Testis (tissue), 2 donors: ENCODE data around the gene NEXMIF.

Source experiments
- POLR2A ChIP-seq: fragments of 450-650 bp; IDR thresholded peaks from one replicate; pipeline ENCODE4 v1.6.1; 2017; ENCODE audit warnings: antibody characterized with exemption, mild to moderate bottlenecking, moderate library complexity
- TF ChIP-seq, protein P1 (sequence below), 3 experiments: fragments of 450-650 bp in 2 of 3; fragments of 200-600 bp in 1 of 3; sonication (generic) in 1 of 3; IDR thresholded peaks; one replicate each; pipeline ENCODE4 v1.5.1; 2016 to 2019; ENCODE audit warnings: antibody characterized with exemption in 3 of 3, mild to moderate bottlenecking in 2 of 3, moderate library complexity in 1 of 3

DNA sequence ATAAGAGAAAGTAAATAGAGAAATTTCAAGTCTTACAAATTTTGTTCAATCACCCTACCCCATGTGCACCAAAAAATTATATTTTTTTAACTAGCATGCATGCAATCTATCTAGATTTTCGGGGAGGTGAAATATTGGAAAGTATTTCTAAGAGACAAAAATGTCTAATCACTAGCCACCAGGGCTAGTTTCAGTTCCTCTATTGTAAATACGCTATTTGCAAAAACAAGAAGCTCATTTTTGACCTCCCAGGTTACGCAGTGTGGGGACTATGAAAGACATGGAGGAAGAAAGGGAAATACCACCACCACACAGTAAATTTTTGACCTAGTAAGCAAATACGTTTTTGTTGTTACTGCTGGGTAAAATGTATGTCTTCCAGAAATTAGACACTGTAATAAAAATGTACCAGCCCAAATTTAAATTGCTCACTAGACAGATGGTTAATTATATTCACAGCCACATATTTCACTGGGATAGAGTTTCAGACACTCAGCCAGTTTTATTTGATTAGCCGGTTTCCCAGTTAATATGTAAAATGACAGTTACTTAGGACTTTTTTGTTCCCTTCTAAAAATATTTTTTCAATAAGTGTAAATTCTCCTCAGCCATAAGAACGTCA lies 2.2 kb downstream of the NEXMIF start:
- TF ChIP-seq, protein P1, sequence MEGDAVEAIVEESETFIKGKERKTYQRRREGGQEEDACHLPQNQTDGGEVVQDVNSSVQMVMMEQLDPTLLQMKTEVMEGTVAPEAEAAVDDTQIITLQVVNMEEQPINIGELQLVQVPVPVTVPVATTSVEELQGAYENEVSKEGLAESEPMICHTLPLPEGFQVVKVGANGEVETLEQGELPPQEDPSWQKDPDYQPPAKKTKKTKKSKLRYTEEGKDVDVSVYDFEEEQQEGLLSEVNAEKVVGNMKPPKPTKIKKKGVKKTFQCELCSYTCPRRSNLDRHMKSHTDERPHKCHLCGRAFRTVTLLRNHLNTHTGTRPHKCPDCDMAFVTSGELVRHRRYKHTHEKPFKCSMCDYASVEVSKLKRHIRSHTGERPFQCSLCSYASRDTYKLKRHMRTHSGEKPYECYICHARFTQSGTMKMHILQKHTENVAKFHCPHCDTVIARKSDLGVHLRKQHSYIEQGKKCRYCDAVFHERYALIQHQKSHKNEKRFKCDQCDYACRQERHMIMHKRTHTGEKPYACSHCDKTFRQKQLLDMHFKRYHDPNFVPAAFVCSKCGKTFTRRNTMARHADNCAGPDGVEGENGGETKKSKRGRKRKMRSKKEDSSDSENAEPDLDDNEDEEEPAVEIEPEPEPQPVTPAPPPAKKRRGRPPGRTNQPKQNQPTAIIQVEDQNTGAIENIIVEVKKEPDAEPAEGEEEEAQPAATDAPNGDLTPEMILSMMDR (IDR thresholded peaks at IDR 0.05), result no peak
- no peak for TF ChIP-seq POLR2A
